HG03354 (cell line): ENCODE results near the gene PLAU.
"Not testable (repeated sequence)": the region's sequence is repeated elsewhere in the genome, so short reads cannot be mapped to it uniquely, and the experiment has no call there.

Experiments used
- ATAC-seq: cut with Tn5 transposase; IDR thresholded peaks from one replicate; pipeline ENCODE4 v1.9.1; 2021; ENCODE audit warnings: mild to moderate bottlenecking; ENCODE audit not compliant: unreplicated experiment, poor library complexity, severe bottlenecking

Gene PLAU

DNA sequence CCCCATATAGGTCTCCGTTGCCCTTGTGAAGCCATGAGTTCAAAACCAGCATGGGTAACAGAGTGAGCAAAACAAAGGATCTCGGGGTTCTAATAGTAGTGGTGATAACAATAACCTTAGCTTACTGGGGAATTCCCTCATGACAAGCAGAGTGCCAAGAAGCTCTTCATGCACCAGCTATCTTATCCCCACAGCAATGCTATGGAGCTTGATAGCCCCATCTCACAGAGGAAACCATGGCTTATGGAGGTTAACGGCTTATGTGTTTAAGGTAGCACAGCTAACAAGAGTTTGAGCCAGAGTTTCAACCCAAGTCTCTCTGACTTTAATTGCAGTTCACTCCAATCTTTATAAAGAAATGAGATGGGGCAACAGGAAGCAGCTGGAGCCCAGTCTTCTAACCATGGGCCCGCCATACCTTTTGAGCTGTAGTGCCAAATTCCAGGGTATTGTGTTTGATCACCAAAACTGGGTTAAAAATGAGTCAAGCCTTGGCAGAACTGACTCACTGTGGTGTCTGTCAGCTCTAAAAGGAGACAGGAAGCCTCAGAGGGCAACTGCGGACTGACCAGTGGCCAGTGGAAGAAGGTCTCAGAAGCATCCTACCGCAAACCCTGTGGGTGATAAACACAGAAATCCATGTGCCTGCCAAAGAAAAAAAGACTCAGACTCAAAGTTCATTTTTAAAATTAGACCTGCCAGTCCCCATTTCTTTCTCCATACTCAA is 16.5 kb upstream of the PLAU start:
- no peak for ATAC-seq

DNA sequence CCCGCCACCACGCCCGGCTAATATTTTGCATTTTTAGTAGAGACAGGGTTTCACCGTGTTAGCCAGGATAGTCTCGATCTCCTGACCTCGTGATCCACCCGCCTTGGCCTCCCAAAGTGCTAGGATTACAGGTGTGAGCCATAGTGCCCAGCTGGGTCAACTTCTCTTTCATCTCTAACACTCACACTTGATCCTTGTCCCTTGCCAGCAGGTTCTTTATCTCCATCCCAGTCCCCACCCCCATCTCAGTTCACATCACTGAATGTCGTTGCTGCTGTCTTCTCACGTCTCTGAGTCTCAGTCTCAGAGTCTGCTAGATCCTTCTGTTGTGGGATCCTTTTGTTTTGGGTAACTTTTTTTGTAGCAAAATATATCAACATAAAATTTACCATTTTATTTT is 15.6 kb upstream of the PLAU start:
- not testable (repeated sequence) for ATAC-seq

DNA sequence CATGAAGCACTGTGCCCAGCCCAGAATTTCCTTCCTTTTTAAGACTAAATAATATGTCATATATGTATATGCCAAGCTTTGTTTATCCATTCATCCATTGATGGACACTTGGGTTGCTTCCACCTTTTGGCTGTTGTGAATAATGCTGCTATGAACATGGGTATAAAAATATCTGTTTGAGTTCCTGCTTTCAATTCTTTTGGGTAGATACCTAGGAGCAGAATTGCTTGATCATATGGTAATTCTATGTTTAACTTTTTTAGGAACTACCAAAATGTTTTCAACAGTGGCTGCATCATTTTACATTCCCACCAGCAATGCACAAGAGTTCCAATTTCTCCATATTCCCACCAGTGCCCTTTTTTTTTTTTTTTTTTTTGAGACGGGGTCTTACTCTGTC is 13.2 kb upstream of the PLAU start:
- ATAC-seq = no peak

DNA sequence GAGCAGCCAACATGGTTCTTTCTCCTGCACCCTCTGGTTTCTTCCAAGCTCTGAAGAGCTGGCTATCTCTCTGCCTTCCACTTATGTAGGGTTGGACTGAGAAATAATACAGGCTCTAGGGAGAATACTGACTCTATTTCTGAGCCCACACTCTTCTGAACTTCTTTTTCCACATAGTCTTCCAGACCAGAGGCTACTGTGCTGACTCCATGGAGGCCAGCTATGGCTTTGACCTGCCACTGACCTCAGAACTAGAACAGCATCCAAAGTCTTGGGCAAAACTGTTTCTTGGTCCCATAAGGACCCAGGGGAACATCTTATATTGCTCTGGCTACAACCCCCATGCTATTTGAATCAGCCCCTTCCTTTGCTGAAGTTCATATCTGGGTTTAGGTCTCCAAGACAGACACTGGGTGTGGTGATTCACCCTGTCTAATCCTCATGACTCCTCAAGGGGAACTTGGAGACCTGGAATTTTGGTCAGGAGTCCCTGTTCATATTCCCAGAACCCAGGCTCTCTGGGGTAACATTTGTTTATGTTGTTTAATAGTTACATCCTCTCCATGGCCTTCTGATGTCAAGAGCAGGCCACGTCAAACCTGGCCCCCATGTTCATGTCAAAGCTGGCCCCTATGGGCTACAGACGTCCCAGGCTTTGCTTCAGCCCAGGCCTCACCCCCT is 12.1 kb upstream of the PLAU start:
- ATAC-seq = no peak

DNA sequence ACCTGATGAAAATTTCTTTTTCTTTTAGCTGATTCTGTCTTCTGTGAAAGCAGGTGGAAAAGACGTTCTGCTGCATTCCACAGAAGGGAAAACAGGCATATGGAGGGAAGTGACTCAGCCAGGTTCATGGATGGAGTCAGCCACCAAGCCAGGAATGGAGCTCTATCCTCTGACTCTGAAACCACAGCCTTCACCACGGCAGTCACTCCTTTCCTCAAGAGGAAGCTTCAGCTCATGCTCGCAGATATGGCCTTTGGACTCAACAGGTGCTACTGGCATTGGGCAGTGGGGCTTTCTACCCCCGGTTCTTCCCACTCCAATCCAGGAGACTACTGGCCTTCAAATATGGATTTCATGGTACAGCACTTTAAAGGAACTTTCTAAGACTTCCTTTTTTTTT is 11.5 kb upstream of the PLAU start:
- ATAC-seq = no peak

DNA sequence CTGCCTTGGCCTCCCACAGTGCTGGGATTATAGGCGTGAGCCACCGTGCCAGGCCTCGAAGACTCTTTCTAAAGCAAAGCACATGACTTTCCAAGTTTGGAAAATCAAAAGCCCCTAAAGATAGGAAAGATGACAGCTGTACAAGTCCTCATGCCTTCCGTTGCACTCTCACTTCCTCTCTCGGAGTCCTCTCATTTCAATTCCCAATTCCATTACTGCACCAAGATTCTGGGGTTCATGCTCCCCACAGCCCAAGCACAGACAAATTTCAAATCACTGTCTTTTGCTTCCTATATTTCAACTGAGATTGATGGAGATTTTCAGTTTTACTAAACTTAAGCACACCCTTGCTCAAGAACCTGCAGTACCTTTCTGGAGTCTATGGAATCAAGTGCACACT is 10.9 kb upstream of the PLAU start:
- ATAC-seq = no peak

DNA sequence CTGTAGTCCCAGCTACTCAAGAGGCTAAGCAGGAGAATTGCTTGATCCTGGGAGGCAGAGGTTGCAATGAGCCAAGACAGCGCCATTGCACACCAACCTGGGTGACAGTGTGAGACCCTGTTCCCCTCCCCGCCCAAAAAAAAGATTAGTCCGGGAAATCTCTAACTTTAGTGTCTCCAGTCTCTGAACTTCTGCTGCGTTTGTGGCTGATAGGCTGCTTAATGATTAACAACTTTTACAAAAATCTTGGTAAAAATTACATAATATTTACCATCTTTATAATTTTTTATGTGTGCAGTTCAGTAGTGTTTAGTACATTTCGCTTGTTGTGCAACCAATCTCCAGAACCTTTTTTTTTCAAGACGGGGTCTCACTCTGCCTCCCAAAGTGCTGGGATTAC is 9.7 kb upstream of the PLAU start:
- ATAC-seq = no peak

DNA sequence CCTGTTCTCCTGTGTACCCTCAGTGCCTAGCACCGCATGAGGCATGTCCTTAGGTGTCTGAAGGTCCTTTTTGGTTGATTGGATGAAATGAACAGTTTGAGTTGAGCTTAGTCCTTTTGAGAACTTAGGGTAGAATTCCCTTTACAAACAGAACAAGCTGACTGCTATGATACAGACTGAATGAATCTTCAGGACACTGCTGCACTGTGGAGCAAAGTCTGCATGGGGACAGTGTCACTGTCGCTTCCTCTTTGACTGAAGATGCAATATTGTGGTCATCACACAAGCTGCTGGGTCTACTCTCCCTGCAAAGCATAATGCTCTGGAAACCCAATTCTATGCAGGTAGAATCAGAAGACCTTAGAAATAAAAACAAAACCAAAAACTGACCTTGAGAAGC is 8.6 kb upstream of the PLAU start:
- ATAC-seq = no peak

DNA sequence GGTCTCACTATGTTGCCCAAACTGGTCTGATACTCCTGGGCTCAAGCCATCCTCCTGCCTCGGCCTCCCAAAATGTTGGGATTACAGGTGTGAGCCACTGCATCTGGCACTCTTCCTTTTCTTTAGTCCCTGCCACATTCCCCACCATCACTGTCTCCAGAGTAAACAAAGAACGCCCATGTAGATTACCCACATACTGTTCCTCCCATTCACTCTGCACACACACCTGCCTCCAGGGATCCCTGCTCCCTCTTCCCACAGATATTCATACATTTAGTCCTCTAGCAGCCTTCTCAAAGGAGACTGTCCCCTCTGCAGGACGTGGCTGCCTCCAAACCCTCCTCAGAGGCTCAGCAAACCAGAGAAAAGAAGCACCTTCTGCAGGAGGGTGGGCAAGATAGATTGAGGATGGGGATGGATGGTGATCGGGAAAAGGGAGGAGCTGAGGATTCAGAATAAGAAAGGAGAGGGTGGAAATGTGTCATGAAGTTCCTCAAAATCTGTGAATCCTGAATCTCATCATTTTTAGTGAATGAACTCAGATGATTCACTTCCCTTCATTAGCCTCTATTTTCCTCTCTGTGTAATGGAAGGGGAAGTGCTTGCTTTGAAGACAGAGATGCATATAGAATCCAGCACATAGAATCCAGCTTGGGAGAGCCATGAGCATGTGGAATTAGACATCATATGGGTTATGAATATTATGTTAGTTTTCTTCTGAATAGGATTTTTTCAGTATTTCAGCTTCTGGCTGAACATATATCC is 5.5 kb upstream of the PLAU start:
- no peak for ATAC-seq

DNA sequence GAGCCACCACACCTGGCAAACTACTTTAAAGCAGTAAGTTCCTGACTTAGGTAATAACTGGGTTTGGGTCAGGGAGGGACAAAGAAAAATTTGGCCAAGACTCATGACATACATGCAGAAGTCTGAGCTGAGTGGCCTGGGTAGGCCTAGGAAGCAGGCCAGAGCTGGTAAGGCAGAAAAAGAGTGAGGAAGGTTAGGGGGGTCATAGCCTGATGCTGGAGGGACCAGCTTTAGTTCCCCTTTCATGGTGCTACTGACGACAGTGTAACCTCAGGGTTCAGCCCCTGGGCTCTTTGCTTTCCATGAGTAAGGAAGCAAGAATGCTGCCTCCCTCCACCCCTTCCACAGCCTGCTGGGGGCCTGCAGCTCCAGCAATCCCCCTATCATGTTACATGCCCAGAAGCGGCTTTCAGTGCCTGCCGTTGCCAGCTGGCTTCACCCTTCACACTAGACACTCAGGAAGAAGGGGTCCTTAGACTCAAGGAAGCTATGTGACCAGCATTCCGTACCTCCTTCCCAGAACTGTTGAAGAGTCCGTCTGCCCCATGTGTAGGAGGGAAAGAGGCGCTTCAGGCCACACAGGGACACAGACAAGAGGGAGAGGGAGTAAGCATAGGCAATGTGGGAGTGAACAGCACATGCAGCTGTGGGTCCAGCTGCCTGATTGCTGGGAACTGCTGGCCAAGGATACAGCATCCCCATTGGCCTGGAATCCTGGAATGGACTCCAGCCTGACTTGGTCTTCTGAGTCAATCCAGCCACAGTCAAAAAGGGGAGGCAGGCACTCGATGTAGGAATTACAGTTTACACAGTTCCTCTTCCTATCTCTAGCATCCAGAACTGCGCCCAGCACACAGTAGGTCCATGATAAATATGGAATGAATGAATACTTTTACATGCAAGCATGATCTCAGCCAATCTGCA is 4.1 kb upstream of the PLAU start:
- ATAC-seq = no peak

DNA sequence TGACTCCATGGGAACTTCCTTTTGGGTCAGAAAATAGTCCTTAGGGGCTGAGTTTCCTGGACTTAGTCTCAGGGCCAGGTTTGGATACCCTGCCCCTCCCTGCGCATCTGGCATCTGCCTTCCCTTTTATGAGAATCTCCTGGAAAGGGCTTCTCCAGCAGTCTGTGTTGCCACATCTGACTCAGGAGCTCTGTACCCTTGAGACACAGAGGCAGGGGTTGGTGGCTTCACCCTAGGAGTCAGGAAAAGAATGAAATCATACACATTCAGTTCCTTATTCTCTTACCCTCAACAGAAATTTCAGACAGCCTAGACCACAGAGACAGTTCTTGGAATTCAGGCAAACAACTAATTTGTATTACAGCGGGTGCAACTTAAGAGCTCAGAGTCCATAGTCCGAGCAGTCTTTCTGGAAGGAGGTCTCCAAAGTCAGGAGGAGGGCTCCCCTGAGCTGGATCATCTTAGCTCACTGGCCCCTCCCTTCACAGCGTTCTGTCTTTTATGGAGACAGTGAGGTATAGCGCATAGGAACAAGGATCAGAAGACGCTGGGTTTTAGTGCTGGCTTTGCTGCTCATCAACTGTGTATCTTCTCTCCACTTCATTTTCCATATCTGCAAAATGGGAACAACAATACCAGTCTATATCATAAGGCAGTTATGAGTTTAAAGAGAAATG is 3.0 kb upstream of the PLAU start:
- no peak for ATAC-seq

DNA sequence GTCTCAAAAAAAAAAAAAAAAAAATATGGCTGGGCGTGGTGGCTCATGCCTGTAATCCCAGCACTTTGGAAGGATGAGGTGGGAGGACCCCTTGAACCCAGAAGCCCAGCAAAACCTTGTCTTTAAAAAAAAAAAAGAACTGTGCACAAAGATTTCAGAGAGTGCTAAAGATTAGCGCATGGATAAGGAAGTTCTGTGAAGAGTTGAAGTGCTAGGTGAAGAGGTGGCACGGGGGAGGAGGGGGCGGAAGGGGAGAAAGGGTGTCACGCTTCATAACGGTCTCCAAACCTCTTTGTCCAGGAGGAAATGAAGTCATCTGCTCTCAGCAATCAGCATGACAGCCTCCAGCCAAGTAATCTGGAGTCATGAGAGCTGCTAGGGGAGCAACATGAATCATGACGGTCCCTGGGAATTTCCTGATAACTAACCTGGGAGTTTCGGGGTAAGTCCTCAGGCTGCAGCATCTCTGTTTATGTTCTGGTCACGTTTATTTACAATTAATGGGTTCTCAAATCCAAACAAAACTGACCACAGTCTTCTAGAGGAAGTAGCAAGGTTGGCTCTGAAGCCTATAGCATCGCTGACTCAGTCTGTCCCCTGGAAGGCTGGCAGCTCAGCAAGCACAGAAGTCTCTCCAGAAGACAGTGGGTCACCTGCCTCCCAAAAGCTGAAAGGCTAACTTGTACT is 1.9 kb upstream of the PLAU start:
- ATAC-seq = peak; percentile 51

DNA sequence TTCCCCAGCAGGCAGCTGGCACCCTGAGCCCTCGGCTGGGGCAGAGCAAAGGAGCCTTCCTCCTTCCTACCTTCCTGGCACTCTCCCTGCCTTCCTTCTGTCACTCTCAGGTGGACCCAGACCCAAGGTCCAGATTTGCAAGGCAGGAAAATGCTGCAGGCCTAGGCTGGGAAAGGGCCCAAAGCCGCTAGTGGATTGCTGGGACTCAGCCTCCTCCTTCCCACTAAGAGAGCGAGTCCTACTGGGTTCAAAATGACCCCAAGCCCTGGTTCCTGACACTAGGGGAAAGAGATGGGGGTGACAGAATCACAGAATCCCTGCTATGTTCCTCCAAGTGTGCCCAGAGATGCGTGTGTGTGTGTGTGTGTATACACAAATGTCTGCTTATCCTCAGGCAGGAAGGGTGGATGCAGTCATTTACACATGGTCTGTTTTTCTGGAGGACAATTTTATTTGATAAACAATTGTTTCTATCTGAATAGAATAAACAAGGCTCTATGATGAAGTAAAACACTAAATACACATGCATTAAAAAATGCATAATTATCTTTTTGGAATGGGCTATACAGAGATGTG is 1.3 kb upstream of the PLAU start:
- ATAC-seq = no peak

DNA sequence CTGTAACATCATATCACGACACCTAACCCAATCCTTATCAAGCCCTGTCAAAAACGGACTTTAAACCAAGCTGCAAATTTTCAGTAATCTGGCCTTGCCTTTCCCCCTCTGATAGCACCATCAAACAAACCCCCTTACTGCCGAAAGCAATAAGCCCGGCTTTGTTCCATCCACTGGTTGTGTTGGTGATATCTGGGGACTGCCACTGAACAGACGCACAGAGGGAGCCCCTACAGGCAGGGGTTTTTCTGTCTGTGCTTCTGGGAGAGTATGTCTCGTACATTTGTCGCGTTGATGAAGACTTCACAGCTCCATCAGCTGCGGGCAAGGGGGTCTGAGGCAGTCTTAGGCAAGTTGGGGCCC is 550 bp upstream of the PLAU start:
- peak; percentile 37 for ATAC-seq

DNA sequence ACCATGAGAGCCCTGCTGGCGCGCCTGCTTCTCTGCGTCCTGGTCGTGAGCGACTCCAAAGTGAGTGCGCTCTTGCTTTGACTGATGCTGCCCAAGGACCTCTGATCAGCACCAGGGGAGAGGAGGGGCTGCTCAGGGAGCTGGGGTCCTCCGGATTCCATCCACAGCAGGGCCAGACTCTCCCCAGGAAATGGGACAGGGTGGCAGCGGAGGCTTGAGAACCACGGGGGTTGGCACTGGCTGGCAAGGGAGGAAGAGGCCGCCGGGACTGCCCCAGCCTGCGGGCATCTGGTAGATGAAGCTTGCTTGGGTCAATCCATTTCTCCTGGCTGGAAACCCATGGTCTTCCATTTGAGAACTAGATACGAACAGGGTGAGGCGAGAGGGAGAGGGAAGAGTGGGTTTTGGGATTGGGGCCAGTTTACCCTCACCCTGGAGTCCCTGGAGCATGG is 647 bp downstream of the PLAU start:
- ATAC-seq = no peak

DNA sequence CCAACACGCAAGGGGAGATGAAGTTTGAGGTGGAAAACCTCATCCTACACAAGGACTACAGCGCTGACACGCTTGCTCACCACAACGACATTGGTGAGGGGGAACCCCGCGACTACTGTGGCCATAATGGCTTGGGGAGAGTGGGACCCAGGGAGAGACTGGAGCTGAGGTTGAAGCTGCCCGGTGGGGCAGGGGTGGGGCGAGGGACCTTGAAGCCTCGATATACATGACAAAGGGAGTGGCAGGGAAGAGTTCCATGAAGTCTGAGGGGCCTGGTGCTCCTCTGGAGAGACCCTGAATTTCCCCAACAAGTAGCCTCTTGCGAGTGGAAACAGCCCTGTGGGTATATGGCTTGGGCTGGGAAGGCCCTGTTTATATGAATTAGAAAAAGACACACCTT is 3.1 kb downstream of the PLAU start:
- ATAC-seq = no peak

DNA sequence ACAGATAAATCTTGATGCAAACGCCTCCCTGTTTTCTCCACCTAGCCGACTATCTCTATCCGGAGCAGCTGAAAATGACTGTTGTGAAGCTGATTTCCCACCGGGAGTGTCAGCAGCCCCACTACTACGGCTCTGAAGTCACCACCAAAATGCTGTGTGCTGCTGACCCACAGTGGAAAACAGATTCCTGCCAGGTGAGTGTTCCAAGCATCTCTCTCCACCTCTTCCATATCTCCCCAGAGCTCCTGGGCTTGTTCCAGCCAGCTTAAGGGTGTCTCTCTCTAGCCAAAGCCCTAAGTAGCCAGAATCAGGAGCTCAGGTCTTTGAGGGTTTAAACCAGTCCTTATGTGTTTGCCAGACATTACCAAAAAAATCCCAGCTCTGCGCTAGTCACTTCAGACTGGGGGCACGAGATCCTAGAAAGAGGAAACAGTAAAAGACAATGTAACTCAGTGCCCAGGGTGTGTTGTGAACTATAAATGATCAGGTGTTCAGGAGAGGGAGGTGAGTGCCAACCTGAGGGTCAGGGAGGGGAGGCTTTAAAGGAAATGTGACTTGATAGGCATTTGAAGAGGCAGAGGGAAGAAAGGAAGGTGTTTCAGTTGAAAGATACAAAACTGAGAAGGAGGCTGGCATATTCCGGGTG is 4.4 kb downstream of the PLAU start:
- no peak for ATAC-seq
